Measurements from ENCODE around the gene NPHP4.

The NPHP4 gene

DNA sequence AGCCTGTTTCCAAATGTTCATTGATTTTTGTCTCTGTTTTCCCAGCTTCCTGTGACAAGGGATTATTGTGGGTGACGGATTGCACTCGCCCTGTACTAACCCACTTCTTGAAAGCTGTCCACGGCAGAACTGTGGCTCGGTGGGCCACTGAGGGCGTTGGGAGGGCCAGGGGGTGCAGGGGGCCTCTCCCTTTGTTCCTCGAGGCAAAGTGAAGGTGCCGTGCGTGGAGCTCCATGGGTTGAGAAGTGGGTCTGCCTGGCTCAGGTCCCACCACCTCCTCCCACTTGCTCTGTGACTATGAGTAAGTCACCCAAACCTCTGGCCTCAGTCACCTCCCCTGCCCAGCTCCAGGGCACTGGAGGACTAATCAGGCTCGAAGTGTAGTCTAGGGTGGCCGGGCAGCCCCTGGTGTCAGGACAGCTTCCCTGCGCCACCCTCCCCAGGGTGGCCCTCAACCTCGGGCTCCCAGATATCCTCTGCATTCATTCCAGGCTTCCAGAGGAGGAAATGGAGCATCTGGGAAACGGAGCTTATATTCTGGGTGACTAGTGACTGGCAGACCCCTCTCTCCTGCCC is 148.6 kb downstream of the NPHP4 start:
- H3K27ac ChIP-seq (ENCODE audit: low read length) = no peak overlapping the region
- no peaks in the 10 kb centered on the region for H3K36me3 ChIP-seq (replicated peaks; ENCODE audit: insufficient read depth, low read length)
- no peaks in the 10 kb centered on the region for H4K20me1 ChIP-seq (ENCODE audit: insufficient read depth, low read length)
- H3K4me3 ChIP-seq (ENCODE audit: low read length) = no peak overlapping the region
- H3K4me2 ChIP-seq (ENCODE audit: low read depth, low read length) = no peak overlapping the region
- no peaks in the 10 kb centered on the region for H3K79me2 ChIP-seq (ENCODE audit: low read length)
- no peaks in the 10 kb centered on the region for H3K4me1 ChIP-seq (ENCODE audit: low read length)
- TF ChIP-seq, protein P1, sequence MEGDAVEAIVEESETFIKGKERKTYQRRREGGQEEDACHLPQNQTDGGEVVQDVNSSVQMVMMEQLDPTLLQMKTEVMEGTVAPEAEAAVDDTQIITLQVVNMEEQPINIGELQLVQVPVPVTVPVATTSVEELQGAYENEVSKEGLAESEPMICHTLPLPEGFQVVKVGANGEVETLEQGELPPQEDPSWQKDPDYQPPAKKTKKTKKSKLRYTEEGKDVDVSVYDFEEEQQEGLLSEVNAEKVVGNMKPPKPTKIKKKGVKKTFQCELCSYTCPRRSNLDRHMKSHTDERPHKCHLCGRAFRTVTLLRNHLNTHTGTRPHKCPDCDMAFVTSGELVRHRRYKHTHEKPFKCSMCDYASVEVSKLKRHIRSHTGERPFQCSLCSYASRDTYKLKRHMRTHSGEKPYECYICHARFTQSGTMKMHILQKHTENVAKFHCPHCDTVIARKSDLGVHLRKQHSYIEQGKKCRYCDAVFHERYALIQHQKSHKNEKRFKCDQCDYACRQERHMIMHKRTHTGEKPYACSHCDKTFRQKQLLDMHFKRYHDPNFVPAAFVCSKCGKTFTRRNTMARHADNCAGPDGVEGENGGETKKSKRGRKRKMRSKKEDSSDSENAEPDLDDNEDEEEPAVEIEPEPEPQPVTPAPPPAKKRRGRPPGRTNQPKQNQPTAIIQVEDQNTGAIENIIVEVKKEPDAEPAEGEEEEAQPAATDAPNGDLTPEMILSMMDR (IDR thresholded peaks at IDR 0.05; ENCODE audit: low read length) = no peak
- no peak for TF ChIP-seq EZH2 (optimal IDR thresholded peaks at IDR 0.05; ENCODE audit: low read depth, low read length)
- TF ChIP-seq EZH2phosphoT487 (IDR thresholded peaks at IDR 0.05; ENCODE audit: low read length) = no peak
- no peak overlapping the region for H2AFZ ChIP-seq (ENCODE audit: low read length)
- H3K27me3 ChIP-seq (replicated peaks; ENCODE audit: insufficient read depth, low read length) = peaks cover 86% of the 10 kb centered on the region
- no peak overlapping the region for H3K9ac ChIP-seq (ENCODE audit: low read length)
- H3K9me2 ChIP-seq (replicated peaks; ENCODE audit: insufficient read depth, low read length) = no peaks in the 10 kb centered on the region
- no peaks in the 10 kb centered on the region for H3K9me3 ChIP-seq (replicated peaks; ENCODE audit: insufficient read depth, low read length)
- no peak for DNase-seq
- no peaks in the 10 kb centered on the region for H3F3A ChIP-seq (ENCODE audit: insufficient read depth, low read length)

DNA sequence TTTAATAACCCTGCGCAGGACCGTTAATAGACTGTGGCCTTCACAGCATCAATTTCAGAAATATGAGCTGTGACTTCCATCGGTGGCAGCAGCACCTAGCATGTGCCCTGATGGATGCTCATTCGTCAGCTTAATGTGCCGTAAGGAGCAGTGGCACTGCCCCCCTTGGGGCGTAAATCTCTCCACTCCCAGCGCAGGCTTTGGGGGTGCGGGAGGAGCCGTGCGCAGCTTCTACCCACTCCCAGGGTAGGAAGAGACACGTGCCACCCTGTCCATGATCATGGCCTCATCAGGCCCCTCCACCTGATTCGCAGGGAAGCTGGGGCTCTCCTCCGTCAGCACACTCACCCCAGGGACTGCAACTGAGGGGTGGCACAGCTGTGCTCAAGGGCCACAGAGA is 149.5 kb downstream of the NPHP4 start:
- no peak overlapping the region for H2AFZ ChIP-seq (ENCODE audit: low read length)

DNA sequence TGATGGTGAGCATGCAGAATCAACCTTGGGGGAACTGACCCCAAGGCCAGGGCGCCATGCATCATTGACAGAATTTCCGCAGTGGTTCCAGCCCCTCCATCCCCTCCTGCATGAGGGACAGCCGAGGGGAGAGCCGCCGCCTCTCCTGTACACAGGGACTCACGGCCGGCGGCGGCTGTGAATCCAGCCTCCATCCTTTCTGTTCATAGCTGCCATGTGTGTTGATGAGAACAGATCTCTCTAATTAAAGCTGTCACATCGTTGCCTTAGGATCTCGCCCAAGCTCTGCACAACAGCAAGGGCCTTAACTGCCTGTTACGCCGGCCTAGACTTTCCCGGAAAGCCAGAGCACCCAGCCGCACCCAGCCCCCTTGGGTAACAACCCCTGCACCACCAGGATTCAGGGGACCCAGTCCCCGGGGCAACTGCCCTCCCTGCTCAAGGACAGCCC is 151.6 kb downstream of the NPHP4 start:
- Histone ChIP-seq H3K4me2 (ENCODE audit: low read depth, low read length) (no peak overlapping the region), H3K9me2 (replicated peaks; ENCODE audit: insufficient read depth, low read length) (no peaks in the 10 kb centered on the region), H3F3A (ENCODE audit: insufficient read depth, low read length) (no peaks in the 10 kb centered on the region), H3K27me3 (replicated peaks; ENCODE audit: insufficient read depth, low read length) (peaks cover 95% of the 10 kb centered on the region), H3K79me2 (ENCODE audit: low read length) (no peaks in the 10 kb centered on the region), H3K36me3 (replicated peaks; ENCODE audit: insufficient read depth, low read length) (no peaks in the 10 kb centered on the region), H4K20me1 (ENCODE audit: insufficient read depth, low read length) (no peaks in the 10 kb centered on the region), H3K9me3 (replicated peaks; ENCODE audit: insufficient read depth, low read length) (no peaks in the 10 kb centered on the region), H3K4me3 (ENCODE audit: low read length) (no peak overlapping the region), H3K27ac (ENCODE audit: low read length) (no peak overlapping the region), H2AFZ (ENCODE audit: low read length) (no peak overlapping the region), H3K4me1 (ENCODE audit: low read length) (no peaks in the 10 kb centered on the region), H3K9ac (ENCODE audit: low read length) (no peak overlapping the region)
- no peak for DNase-seq
- no peak for TF ChIP-seq EZH2 (optimal IDR thresholded peaks at IDR 0.05; ENCODE audit: low read depth, low read length)
- TF ChIP-seq, protein P1 (IDR thresholded peaks at IDR 0.05; ENCODE audit: low read length) = no peak
- no peak for TF ChIP-seq EZH2phosphoT487 (IDR thresholded peaks at IDR 0.05; ENCODE audit: low read length)

More for the DNA sequence above, 149.5 kb downstream of the NPHP4 start:
- H3K4me3 ChIP-seq (ENCODE audit: low read length) = no peak overlapping the region
- H3K4me2 ChIP-seq (ENCODE audit: low read depth, low read length) = no peak overlapping the region
- no peaks in the 10 kb centered on the region for H3K79me2 ChIP-seq (ENCODE audit: low read length)
- DNase-seq = no peak
- peaks cover 91% of the 10 kb centered on the region for H3K27me3 ChIP-seq (replicated peaks; ENCODE audit: insufficient read depth, low read length)
- H3K4me1 ChIP-seq (ENCODE audit: low read length) = no peaks in the 10 kb centered on the region
- H3K36me3 ChIP-seq (replicated peaks; ENCODE audit: insufficient read depth, low read length) = no peaks in the 10 kb centered on the region
- H3K9ac ChIP-seq (ENCODE audit: low read length) = no peak overlapping the region
- H4K20me1 ChIP-seq (ENCODE audit: insufficient read depth, low read length) = no peaks in the 10 kb centered on the region
- TF ChIP-seq, protein P1 (IDR thresholded peaks at IDR 0.05; ENCODE audit: low read length) = no peak
- TF ChIP-seq EZH2 (optimal IDR thresholded peaks at IDR 0.05; ENCODE audit: low read depth, low read length) = no peak
- no peak for TF ChIP-seq EZH2phosphoT487 (IDR thresholded peaks at IDR 0.05; ENCODE audit: low read length)
- no peaks in the 10 kb centered on the region for H3F3A ChIP-seq (ENCODE audit: insufficient read depth, low read length)
- no peaks in the 10 kb centered on the region for H3K9me2 ChIP-seq (replicated peaks; ENCODE audit: insufficient read depth, low read length)
- H3K9me3 ChIP-seq (replicated peaks; ENCODE audit: insufficient read depth, low read length) = no peaks in the 10 kb centered on the region
- H3K27ac ChIP-seq (ENCODE audit: low read length) = no peak overlapping the region

All from MM.1S (cell line).